ENCODE data around the gene ZNF385C.

GRCh38 chr17:42017866-42018200, 80.4 kb downstream of the ZNF385C start:
- TF ChIP-seq CTCF (IDR thresholded peaks at IDR 0.05) (no peak), POLR2A (IDR thresholded peaks at IDR 0.05) (no peak)

Measured in body of pancreas (tissue), 4 donors.